MM.1S (cell line): ENCODE data around the gene SIM2.

Experiments used
- DNase-seq: peaks from one replicate; pipeline ENCODE4 v3.0.0-alpha.2; 2015
- H2AFZ ChIP-seq: fragments of 300-600 bp; sonication (generic); 2 replicates; pipeline ENCODE4 v1.6.0; 2016; ENCODE audit warnings: antibody characterized with exemption, low read length
- H3F3A ChIP-seq: fragments of 300-600 bp; sonication (generic); 2 replicates; pipeline ENCODE4 v1.6.1; 2016; ENCODE audit warnings: mild to moderate bottlenecking, antibody characterized with exemption, low read length, moderate library complexity, mixed read lengths; ENCODE audit not compliant: insufficient read depth
- H3K27ac ChIP-seq: fragments of 300-600 bp; sonication (generic); 2 replicates; pipeline ENCODE4 v1.5.1; 2016; ENCODE audit warnings: mild to moderate bottlenecking, low read length
- H3K27me3 ChIP-seq: fragments of 300-600 bp; sonication (generic); replicated peaks from 2 replicates; pipeline ENCODE4 v1.6.0; 2016; ENCODE audit warnings: low read length; ENCODE audit not compliant: insufficient read depth
- H3K36me3 ChIP-seq: fragments of 300-600 bp; sonication (generic); replicated peaks from 2 replicates; pipeline ENCODE4 v1.6.1; 2016; ENCODE audit warnings: mild to moderate bottlenecking, low read length, mixed read lengths; ENCODE audit not compliant: insufficient read depth
- H3K4me1 ChIP-seq: fragments of 300-600 bp; sonication (generic); 2 replicates; pipeline ENCODE4 v1.6.1; 2016; ENCODE audit warnings: low read length, mixed read lengths
- H3K4me2 ChIP-seq: fragments of 300-600 bp; sonication (generic); 2 replicates; pipeline ENCODE4 v1.6.0; 2016; ENCODE audit warnings: low read depth, low read length
- H3K4me3 ChIP-seq: fragments of 300-600 bp; sonication (generic); 2 replicates; pipeline ENCODE4 v1.5.1; 2016; ENCODE audit warnings: low read length, mixed read lengths
- H3K79me2 ChIP-seq: fragments of 300-600 bp; sonication (generic); 2 replicates; pipeline ENCODE4 v1.6.1; 2016; ENCODE audit warnings: mixed run types, low read length, mixed read lengths
- H3K9ac ChIP-seq: fragments of 300-600 bp; sonication (generic); 2 replicates; pipeline ENCODE4 v1.6.1; 2016; ENCODE audit warnings: low read length, mixed read lengths
- H3K9me2 ChIP-seq: fragments of 300-600 bp; sonication (generic); replicated peaks from 2 replicates; pipeline ENCODE4 v1.6.1; 2016; ENCODE audit warnings: mild to moderate bottlenecking, low read length, mixed read lengths; ENCODE audit not compliant: insufficient read depth
- H3K9me3 ChIP-seq: fragments of 300-600 bp; sonication (generic); replicated peaks from 2 replicates; pipeline ENCODE4 v1.6.1; 2016; ENCODE audit warnings: mild to moderate bottlenecking, low read length, mixed read lengths; ENCODE audit not compliant: insufficient read depth
- H4K20me1 ChIP-seq: fragments of 300-600 bp; sonication (generic); 2 replicates; pipeline ENCODE4 v1.6.1; 2016; ENCODE audit warnings: mild to moderate bottlenecking, low read length, moderate library complexity, mixed read lengths; ENCODE audit not compliant: insufficient read depth
- EZH2 ChIP-seq: fragments of 300-600 bp; sonication (generic); optimal IDR thresholded peaks from 2 replicates; pipeline ENCODE3; 2017; ENCODE audit warnings: low read depth, mild to moderate bottlenecking, antibody characterized with exemption, low read length, mixed read lengths
- EZH2phosphoT487 ChIP-seq: fragments of 300-600 bp; sonication (generic); IDR thresholded peaks from 2 replicates; pipeline ENCODE4 v1.6.1; 2018; ENCODE audit warnings: antibody characterized with exemption, low read length
- TF ChIP-seq, protein P1 (sequence below): fragments of 300-600 bp; sonication (generic); IDR thresholded peaks from 2 replicates; pipeline ENCODE4 v1.5.1; 2016; ENCODE audit warnings: antibody characterized with exemption, low read length, mixed read lengths

Gene SIM2

DNA sequence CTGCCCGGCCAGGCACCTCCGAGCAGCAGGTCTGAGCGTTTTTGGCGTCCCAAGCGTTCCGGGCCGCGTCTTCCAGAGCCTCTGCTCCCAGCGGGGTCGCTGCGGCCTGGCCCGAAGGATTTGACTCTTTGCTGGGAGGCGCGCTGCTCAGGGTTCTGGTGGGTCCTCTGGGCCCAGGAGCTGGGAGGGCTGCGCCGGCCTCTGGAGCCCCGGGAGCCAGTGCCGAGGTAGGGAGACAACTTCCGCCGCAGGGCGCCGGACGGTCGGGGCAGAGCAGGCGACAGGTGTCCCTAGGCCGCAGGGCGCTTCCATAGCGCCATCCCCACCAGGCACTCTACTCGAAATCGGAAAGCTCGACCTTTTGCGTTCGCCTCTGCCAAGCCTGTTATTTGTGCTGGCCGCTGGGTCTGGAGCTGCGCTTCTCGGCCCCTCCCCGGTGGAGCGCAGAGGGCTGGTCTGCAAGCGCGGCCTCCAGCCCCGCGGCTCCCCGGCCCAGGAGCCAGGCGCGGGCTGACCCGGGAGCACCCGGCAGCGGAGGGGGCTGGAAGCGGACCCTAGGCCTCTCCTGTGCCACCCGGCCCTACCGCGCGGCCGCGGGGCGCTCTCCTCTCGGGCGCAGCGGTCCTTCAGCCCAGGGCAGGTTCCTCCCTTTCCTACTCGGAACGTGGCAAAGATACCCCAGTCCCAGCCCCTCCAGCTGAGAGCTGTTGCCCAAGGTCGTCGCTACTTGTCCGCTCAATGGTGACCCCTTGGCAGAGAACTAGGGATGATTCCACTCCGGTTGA lies 2.2 kb downstream of the SIM2 start:
- H3K27ac ChIP-seq: no peak overlapping the region
- H4K20me1 ChIP-seq: no peaks in the 10 kb centered on the region
- no peaks in the 10 kb centered on the region for H3K9me2 ChIP-seq
- H3K4me3 ChIP-seq: no peak overlapping the region
- no peaks in the 10 kb centered on the region for H3F3A ChIP-seq
- peaks cover 7% of the 10 kb centered on the region; the same call in 1 of the 2 replicates for H3K4me1 ChIP-seq
- peaks cover 89% of the 10 kb centered on the region for H3K27me3 ChIP-seq
- H3K9me3 ChIP-seq: no peaks in the 10 kb centered on the region
- no peak for DNase-seq
- no peaks in the 10 kb centered on the region for H3K36me3 ChIP-seq
- peak overlapping the region; percentile 22; the same call in 1 of the 2 replicates for H3K4me2 ChIP-seq
- H3K9ac ChIP-seq: no peak overlapping the region
- TF ChIP-seq, protein P1, sequence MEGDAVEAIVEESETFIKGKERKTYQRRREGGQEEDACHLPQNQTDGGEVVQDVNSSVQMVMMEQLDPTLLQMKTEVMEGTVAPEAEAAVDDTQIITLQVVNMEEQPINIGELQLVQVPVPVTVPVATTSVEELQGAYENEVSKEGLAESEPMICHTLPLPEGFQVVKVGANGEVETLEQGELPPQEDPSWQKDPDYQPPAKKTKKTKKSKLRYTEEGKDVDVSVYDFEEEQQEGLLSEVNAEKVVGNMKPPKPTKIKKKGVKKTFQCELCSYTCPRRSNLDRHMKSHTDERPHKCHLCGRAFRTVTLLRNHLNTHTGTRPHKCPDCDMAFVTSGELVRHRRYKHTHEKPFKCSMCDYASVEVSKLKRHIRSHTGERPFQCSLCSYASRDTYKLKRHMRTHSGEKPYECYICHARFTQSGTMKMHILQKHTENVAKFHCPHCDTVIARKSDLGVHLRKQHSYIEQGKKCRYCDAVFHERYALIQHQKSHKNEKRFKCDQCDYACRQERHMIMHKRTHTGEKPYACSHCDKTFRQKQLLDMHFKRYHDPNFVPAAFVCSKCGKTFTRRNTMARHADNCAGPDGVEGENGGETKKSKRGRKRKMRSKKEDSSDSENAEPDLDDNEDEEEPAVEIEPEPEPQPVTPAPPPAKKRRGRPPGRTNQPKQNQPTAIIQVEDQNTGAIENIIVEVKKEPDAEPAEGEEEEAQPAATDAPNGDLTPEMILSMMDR: no peak
- TF ChIP-seq EZH2phosphoT487: no peak
- no peak for TF ChIP-seq EZH2
- no peak overlapping the region for H2AFZ ChIP-seq
- no peaks in the 10 kb centered on the region for H3K79me2 ChIP-seq

DNA sequence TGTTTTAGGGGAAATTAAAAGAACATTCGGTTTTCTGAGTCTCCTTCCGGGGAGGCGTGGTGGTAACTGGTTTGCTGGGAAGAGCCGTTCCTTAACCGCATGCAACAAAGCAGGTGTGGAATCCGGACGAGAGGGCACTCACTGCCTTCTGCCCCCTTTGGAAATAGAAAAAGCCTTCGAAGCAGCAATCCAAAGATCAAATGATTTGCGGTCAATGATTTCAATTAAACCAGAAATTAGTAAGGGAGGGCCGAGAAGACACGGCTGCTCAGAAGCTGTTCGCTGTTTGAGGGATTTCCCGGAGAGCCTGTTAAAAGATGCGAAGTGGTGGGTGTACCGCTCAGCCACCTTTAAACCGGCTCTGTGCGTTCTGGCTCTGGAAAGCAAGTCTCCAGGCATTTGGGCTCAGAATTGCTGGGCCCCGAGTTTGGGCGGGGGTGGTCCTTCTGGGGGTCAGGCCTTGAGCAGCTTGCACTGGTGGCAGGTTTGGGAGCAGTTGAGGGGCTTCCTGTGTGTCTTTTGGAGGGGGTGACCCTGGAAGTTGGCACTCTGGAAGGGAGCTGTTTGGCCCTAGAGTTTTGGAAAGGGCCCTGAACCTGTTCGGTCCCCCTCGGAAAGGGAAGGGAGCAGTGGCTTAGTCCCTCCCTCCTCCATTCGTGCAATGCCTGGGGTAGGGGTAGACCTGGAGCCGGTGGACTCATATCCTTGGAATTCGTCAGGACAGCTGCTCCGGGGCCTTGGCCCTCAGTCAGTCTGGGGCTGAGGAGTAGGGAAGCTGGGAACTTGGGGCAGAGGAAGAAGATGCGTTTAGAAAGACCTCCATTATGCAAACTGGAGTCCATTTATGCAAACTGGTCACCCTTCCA lies 3.1 kb downstream of the SIM2 start:
- DNase-seq: no peak
- TF ChIP-seq, protein P1: no peak
- TF ChIP-seq EZH2phosphoT487: no peak
- no peak for TF ChIP-seq EZH2
- H3K9me2 ChIP-seq: no peaks in the 10 kb centered on the region
- no peaks in the 10 kb centered on the region for H3K36me3 ChIP-seq
- H3K9me3 ChIP-seq: no peaks in the 10 kb centered on the region
- H3K4me2 ChIP-seq: no peak overlapping the region
- no peak overlapping the region for H3K27ac ChIP-seq
- H3K4me1 ChIP-seq: peaks cover 7% of the 10 kb centered on the region; the same call in 1 of the 2 replicates
- H3K4me3 ChIP-seq: no peak overlapping the region
- H4K20me1 ChIP-seq: no peaks in the 10 kb centered on the region
- H3K27me3 ChIP-seq: peaks cover 89% of the 10 kb centered on the region
- H3F3A ChIP-seq: no peaks in the 10 kb centered on the region
- no peaks in the 10 kb centered on the region for H3K79me2 ChIP-seq
- H2AFZ ChIP-seq: no peak overlapping the region
- no peak overlapping the region for H3K9ac ChIP-seq

DNA sequence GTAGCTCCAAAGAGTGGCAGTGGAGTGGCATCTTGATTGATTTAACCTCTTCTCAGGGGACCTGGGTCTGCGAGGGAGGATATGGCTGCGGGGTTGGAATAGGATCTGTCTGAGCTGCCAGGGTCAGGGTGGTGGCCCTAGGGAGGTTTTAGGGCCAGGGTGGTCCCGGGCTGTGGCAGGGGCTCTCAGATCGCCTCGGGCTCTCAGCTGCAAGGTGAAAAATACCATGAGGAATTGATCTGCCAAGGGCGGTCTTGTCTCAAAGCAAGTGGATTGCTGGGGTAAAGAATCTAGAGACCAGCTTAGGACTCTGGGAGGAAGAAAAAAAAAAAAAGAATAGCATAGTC lies 3.7 kb downstream of the SIM2 start:
- Histone ChIP-seq H3F3A (no peaks in the 10 kb centered on the region), H3K4me2 (no peak overlapping the region), H3K9ac (no peak overlapping the region), H3K27ac (no peak overlapping the region), H4K20me1 (no peaks in the 10 kb centered on the region), H3K36me3 (no peaks in the 10 kb centered on the region), H3K9me2 (no peaks in the 10 kb centered on the region), H2AFZ (no peak overlapping the region), H3K4me3 (no peak overlapping the region), H3K79me2 (no peaks in the 10 kb centered on the region), H3K27me3 (peaks cover 90% of the 10 kb centered on the region), H3K4me1 (peaks cover 7% of the 10 kb centered on the region; the same call in 1 of the 2 replicates), H3K9me3 (no peaks in the 10 kb centered on the region)
- DNase-seq: no peak
- TF ChIP-seq EZH2: no peak
- no peak for TF ChIP-seq EZH2phosphoT487
- TF ChIP-seq, protein P1: no peak
